Endometrium (tissue), 2 donors: ENCODE data around the gene ZNF236.
"Not testable (repeated sequence)": the region's sequence is repeated elsewhere in the genome, so short reads cannot be mapped to it uniquely, and the experiment has no call there.

Experiments used
- FAIRE-seq: peaks from 2 replicates; lab custom pipeline; 2012; peaks lifted over from hg19 to GRCh38; lab: Jason Lieb, UNC
- donor health status: control.
- donor health status: control.

ZNF236 gene

DNA sequence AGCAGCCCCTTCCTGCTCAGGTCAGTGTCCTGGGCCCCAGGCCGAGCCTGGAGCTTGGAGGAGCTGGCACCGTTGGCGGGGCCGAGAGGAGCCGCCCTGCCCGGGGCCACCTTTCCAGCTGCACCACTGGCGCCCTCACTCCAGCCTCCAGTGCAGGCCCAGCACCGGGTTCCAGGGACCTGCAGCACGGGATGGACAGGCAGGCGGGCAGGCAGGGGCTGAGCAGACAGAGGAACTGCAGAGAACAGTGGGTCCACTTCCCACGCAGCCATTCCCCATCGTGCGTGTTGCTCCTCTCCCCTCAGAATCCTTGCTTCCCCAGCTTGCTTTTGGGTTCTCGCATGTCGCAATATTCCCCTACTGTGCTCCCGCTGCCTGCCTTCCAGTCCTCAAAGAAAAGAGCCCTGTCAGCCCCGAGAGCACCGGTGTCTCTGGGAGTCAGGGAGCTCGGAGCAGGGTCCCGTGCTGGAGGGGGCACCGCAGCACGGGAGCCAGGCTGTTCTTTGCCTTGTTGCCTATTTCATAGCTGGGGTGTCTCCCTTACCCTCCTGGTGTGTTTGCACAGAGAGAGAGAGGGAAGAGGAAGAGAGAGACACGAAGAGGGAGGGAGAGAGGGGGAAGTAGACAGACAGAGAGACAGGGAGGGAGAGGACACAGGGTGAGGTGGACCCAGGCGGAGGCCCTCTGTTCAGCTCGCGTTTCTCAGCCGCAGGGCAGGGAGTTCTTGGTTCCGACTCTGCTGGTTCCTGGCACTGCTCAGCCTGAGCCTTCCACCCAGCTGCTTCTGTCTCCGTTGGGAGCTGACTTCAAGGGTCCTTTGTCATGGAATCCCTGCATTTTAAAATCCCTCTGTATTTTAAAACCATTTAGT lies 184.2 kb downstream of the ZNF236 start:
- no peak for FAIRE-seq

DNA sequence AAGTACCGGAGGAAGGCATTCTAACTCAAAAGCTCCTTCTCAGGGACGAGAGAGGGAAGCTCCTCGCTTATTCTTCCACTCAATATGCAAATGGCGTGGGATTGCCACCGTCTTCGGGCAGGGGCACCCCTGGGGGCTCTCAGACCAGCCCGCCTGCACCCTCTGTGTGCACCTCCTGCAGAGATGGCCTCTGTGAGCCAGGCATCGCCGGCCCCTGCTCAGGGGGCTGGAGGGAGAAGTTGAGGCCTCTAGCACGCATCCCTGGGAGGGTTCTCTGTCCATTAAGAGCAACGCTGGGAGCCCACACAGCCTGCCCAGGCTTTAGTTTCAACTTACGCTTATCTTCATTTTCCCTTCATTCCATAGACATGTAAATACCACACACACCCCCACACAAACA lies 184.9 kb downstream of the ZNF236 start:
- no peak for FAIRE-seq

DNA sequence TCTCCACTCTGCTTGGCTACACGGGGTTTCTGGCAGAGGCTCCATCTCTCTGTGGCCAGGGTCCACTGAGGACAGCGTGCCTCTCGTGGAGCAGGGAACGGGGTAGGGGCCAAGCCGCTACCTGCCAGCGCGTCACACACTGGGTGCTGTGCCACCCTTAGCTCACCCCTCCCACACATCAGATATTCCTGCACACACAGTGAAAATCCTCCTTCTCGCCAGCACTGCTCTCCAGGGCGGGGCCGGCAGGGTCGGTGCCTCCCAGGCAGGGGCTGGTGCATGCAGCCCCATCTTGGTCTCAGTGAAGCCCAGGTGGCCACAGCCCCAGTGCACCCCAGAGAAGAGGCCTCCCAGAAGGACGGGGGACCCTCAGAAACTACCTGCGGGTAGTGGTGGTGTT lies 185.6 kb downstream of the ZNF236 start:
- no peak for FAIRE-seq

DNA sequence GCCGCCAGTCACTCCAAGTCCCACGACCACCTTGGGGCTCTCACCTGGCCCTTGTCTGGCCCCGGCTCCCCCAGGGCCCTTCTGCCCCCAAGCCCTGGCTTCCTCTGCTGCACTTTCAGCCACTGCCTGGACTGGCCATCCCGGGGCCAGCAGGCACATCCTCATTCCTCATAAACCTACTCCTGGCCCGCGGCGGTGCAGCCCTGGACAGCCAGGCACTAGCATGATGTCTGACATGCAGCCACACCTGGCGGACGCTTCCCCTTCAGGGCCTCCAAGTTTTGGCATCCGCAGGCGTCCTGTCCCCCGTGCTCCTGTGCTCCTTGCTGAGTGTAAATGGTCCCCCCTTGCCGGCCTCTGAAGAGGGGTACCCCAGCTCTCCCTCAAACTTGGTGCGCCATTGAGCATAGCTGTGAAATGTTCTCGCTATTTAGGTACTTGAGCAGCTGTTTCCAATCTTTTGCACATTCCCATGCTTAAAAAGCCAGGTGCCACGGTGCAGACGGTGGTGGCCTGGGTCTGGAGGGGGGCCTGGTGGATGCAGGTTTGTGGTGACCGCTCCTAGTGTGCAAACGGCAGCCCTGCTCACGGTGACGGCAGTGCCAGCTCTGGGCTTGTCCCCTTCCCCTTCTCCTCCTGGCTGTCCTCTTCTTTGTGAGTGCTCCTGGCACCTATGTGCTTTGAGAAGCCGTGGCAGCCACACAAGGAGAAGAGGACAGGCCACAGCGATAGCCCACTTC lies 186.4 kb downstream of the ZNF236 start:
- no peak for FAIRE-seq

DNA sequence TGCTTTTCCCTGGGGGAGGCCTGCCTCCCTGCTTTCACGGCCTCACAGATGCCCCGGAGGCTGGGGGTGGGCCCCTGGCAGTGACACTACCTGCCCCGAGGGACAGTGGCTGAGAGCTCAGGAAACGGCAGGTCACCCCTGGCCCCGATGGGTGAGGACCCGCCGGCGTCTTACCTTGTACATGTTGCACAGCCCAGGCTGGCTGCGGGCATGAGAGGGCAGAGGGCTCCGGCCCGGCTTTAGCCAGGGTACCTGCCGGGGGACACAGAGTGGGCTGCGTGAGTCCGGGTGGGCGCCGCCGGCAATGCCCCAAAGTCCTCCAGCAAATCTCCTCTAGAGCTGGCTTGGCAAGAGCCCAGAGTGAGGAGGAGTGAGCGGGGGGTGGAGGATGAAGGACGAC lies 187.3 kb downstream of the ZNF236 start:
- FAIRE-seq: no peak

DNA sequence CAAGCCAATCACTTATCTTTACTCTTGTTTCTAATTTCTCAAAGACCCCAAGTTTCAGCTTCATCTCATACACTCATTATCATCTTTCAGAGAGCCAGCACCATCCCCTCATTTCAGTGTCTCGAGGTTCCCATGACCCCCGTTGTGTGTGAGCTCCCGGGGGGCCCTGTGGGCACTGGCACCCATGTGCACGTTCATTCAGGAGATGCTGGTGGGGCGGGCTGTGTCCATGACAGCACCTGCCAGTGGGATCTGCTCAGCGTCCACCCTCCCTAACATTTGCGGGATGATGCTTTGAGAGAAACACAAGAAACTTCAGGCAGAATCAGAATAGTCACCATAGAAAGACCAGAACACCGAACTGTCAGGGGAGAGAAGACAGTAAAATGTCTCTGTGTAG lies 189.8 kb downstream of the ZNF236 start:
- no peak for FAIRE-seq

DNA sequence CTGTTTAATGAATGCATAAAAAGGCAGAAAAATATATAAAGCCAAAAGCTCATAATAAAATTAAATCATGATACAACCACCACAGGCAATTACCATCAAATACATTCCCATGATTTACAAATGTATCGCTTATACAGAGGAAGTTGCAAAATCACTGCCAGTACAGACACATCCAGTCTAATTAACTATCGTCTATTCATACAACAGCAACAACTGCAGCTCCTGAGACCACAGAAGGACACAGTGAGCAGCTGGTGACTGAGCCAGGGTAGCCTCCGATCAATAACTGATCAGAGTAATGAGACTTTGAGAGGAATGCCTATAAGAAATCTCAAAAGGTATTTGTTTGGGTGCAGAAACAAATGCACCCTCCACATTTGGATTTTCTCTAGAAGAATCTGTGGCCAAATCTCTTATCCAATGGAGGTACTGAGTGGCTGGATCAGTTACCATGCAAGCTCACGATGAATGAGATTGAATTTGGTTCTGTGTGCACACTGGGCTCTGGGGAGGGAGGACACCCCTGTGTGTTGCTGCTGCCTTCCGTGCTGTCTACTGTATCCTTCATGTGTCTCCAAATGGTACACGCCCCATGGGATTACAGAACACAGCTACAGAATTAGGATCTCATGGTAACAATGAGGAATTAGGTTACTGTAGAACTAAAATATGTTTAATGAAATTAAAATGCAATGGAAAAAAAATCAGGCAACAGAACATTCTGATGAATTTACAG lies 190.6 kb downstream of the ZNF236 start:
- FAIRE-seq: no peak

DNA sequence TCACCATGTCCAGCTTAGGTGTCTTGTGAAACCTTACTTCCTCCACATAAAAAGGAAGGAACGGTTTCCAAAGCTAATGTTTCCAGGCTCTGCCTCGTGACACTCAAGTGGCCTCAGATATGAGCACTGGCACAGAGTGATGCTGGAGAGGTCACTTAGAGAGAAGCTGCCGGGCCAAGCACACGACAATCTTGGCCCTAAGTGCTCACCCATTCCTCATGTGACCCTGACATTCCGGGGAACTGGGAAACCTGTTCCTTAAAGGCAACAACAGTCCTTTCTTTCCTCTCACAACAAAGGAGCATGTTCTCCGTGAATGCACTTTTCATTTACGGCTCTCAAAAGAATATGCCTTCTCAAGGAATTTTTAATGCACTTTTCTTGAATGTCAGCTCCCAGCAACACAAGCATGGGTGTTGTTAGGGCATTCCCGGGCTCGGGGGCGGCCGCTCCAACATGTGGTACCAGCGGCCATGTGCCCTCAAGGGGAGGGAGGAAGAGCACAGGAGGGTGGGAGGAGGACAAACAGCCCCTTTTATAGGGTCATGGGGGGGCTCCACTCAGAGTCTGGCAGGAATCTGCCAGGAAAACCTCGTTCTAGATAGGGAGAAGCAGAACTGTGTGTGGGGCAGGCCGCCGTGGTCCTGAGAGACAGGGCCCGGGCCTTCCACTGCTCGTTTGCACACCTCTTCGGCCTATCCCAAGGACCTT lies 191.6 kb downstream of the ZNF236 start:
- no peak for FAIRE-seq

DNA sequence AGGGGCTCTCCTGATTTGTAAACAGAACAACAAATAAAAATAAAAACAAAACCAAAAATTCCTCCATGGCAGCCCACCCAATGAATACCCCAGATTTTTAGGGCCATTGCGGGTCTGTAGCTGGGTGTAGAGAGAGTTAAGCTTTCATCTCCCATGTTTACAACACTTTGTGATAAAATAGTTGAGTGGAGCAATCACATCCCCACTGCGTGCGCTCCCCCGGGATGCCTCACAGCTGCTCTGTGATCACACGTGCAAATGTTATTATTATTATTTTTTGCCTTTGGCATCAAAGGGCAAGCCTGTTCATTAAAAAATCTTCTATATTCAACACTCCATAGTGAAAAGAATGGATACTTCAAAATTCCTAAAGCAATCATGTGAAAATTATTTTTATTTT lies 192.2 kb downstream of the ZNF236 start:
- no peak for FAIRE-seq

DNA sequence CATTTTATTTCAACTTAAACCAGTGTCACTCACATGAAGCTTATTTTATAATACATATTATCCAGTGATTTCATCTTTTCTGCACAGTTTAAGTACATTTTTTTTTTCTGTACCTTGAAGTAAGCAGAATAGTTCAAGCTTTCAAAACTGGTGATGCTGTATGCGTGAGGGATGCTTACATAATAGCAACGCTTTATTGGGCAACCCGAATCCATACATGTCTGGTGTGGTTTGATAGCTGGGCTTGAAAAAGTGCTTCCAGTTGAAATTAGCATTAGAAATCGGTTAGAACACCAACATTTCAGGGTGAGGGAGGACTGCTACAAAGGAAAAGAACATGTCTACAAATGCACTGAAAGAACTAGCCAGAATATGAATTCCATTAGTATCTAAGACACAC lies 192.8 kb downstream of the ZNF236 start:
- FAIRE-seq: no peak

DNA sequence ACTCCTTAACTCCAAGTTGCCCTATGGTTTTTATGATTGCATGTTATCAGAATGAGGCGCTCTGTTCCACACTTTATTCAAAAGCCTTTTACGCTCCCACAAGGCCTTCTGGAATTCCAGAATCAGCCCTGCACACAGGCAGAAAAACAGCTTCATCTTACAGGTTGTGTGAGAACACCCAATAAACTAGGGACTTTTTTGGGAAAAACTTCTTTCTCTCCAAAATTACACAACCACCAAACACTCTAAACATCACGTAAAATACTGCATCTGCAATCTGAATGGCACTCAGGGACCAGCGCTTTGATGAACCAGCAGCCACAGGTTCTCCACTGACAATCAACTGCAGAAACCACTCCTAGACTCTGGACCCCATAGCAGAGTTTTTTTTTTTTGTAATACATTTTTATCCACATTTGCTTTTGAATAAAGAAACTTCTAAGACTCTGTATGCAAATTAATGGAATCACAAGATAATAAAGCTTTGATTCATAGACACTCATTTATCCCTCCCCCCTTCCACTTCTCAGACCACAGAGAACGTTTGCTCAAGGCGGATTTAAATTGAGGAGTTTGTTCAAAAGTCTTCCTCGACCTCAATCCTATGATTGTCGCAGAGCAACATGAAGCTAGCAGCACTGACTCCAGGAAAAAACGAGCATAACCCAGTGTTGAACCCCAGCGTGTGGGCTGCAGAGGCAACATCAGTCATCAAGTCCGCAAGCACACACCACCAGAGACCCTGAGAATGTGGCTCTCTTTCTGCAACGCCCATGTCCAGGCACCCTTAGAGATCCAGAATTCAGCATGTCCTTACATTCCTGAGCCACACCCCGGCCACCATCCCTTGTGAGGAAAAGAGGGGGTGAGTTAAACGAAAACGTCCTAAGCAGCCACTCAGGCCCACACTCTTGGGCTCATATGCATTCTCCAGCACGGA lies 193.7 kb downstream of the ZNF236 start:
- FAIRE-seq: no peak

DNA sequence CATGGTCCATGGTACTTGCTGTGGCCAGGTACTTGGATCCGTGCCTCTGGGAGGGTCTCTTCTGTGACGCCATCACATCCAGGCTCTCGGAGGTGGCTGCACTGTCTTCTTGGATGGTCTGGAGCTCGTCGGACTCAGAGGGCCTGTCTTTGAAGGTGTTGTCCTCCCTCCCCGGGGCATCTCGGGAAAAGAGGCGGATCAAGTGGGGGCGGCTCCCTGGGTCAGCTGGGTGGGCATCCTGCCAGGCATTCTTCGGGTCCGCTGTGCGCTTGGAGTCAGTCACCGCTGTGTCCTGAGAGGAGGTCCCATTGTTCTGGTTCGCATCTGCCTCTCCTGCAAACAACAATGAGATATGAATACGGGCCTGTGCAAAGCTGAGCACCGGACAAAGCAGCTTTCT lies 194.6 kb downstream of the ZNF236 start:
- no peak for FAIRE-seq

DNA sequence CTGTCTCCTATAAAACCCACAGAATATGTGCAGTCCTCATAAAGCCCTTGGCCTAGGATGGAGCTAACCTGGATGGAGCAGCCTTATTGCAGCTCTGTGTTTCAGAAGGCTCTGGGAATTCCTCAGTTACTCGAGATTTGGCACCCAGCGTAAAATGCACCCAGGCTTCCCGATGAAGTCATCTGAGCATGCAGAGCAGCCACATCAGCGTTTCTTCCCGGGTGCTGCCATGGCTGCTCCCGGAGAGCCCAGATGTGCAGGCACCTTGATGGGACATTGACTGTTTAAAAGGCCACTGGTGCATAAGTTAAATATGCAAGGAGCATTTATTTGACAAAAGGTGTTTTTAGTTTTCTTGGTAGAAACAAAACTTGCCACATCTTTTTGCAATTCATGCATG lies 195.0 kb downstream of the ZNF236 start:
- FAIRE-seq: no peak

DNA sequence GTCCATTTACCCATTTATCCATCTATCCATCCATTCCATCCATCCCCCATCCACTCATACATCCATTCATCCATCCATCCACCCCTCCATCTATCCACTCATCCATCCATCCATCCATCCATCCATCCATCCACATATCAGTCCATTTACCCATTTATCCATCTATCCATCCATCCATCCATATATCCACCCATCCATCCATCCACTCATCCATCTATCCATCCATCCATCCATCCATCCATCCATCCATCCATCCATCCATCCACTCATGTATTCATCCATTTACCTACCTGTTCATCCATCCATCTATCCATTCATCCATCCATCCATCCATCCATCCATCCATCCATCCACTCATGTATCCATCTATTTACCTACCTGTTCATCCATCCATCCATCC lies 196.3 kb downstream of the ZNF236 start:
- not testable (repeated sequence) for FAIRE-seq

DNA sequence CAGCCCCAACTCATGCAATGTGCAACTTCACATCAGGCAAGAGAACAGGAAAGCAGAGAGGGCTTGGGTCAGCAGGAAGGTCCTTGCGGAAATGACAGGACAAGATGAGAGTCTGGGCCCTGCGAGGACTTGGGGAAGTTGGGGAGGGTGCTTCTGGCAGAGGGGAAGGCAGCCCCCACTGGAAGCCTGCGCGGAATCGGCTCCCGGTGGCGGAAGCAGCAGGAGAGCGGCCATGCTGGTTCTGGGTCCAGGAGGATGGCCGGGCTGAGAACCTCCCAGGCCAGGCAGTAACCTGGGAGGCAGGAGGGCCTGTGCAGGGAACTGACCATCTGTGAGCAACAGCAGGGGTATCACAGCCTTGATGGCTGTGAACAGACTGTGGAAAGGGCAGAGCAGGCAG lies 197.3 kb downstream of the ZNF236 start:
- FAIRE-seq: no peak
